ENCODE data around the gene PEX1.
"Not testable (repeated sequence)": the region's sequence is repeated elsewhere in the genome, so short reads cannot be mapped to it uniquely, and the experiment has no call there.

The PEX1 gene

DNA sequence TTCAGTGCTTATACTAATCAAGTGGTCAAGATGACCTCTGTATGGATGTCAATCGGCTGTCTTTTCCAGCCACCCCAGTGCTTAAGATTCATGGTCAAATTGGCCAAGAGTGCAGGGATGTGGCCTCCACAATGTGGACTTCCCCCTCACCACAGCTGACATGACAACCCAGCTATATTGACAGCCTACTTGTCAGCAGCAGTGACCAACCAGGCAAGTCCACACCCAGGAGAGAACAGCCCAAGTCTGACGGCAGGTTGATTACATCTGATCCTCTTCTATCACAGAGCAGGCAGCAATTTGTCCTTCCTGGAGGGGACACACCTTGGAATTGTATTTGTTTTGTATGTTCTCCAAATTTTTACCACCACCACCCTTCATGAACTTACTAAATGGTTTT, 42.3 kb downstream of the PEX1 start:
- no peaks in the 10 kb centered on the region for H3K27me3 Mint-ChIP-seq
- H3K4me1 Mint-ChIP-seq = no peaks in the 10 kb centered on the region
- no peak for ATAC-seq (ENCODE audit: low read depth)
- no peak overlapping the region for H3K27ac Mint-ChIP-seq
- H3K9me3 Mint-ChIP-seq = no peaks in the 10 kb centered on the region
- no peak for DNase-seq (ENCODE audit: low spot score in 2 of 2)
- no peak overlapping the region for H3K4me3 Mint-ChIP-seq
- peaks cover 11% of the 10 kb centered on the region for H3K36me3 Mint-ChIP-seq

DNA sequence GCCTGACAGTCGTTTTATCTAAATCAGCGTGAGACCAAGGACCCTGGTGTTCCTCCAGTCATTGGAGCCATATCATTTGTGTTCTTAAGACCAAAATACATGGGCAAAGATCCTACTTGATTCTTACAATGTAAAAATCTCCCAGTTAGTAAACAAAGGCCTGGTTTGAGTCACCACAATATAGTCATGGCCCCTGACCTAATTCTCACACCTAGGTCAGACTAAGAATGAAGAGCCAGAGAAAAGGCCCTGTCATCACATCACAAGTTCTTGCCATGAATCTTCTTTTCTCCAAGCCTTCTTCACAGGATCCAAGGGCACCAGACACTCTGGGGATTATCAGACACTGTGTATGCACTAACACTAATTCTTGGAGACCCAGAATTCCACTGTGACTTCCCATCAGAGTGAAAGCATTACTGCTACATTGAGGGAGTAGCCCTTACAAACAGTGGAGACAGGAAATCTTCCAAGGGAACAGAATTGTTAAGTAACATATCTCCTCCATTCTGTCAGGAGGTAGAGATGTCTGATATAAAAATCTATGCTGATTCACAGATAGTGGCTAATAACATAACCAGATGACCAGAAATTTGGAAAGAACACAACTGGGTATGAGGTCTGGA, 42.9 kb downstream of the PEX1 start:
- no peak for ATAC-seq (ENCODE audit: low read depth)
- no peak overlapping the region for H3K27ac Mint-ChIP-seq
- no peaks in the 10 kb centered on the region for H3K4me1 Mint-ChIP-seq

DNA sequence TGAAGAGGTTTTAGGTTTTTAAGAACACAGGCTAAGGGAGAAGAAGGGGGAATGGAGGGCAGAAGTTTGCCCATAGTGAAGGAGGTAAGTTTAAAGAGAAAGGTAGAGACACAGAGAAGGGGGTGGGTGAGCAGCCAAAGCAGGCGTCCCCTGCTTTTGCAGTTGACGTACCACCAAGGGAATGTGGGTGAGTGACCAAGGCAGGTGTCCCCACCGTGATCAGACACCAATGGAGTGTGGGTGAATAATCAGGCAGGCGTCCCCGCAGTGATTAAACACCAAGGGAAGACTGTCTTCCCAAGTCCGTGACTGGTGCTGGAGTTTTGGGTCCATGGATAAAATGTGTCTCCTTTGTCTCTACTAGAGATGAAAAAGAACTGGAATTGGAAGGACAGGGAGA, 44.1 kb downstream of the PEX1 start:
- DNase-seq (ENCODE audit: low spot score in 2 of 2); H3K27ac Mint-ChIP-seq; H3K27me3 Mint-ChIP-seq; H3K9me3 Mint-ChIP-seq; ATAC-seq (ENCODE audit: low read depth); H3K36me3 Mint-ChIP-seq; H3K4me1 Mint-ChIP-seq; H3K4me3 Mint-ChIP-seq: not testable (repeated sequence)

More for the DNA sequence above, 42.9 kb downstream of the PEX1 start:
- Mint-ChIP-seq H3K36me3 (peaks cover 10% of the 10 kb centered on the region), H3K27me3 (no peaks in the 10 kb centered on the region), H3K9me3 (no peaks in the 10 kb centered on the region), H3K4me3 (no peak overlapping the region)
- DNase-seq (ENCODE audit: low spot score in 2 of 2) = no peak

DNA sequence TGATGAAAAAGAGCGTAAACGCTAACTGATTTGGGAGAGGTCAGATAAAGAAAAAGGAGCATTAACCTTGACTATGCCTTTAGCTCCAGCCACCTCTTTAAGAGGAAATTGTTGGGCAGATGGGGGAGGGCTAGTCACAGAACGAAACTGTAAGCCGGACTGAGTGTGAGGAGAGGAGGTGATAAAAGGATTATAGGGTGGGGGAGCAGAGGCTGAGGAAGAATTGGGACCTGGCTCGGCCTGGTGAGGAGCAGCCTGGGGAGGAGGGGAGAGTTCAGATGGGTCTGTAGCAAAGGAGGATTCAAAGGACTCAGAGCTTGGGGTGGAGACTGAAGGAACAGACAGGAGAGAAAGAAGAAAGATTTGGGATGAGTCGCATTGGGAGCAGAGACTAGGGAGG, 44.7 kb downstream of the PEX1 start:
- H3K27me3 Mint-ChIP-seq; H3K4me1 Mint-ChIP-seq; H3K9me3 Mint-ChIP-seq; H3K27ac Mint-ChIP-seq; H3K4me3 Mint-ChIP-seq; DNase-seq (ENCODE audit: low spot score in 2 of 2); ATAC-seq (ENCODE audit: low read depth); H3K36me3 Mint-ChIP-seq: not testable (repeated sequence)

DNA sequence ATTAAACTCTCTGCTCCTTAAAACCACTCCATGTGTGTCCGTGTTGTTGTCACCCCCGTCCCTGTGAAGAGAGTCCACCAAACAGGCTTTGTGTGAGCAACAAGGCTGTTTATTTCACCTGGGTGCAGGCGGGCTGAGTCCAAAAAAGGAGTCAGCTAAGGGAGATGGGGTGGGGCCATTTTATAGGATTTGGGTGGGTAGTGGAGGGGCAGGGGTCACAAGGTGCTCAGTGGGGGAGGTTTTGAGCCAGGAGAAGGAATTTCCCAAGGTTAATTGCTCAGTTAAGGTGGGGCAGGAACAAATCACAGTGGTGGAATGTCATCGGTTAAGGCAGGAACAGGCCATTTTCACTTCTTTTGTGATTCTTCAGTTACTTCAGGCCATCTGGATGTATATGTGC, 49.2 kb downstream of the PEX1 start:
- H3K36me3 Mint-ChIP-seq = peaks cover 10% of the 10 kb centered on the region
- not testable (repeated sequence) for DNase-seq (ENCODE audit: low spot score in 2 of 2); H3K27ac Mint-ChIP-seq

DNA sequence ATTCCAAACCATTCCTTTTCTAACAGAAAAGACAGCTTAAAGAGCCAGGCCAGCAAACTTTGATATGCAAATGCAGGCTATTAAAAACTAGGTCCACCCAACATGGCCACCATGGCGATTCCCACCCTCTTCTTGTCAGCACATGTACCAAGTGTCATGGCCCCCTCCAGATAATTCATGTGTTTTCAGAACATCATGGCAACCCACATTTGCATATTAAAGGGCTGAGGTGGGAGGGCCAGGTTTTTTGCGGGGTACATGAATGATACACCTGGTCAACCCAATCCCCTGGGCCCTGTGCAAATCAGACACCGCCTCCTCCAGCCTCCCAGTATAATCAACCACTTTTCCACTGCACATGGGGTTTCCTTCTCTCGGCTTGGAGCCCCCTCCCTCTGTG, 49.6 kb downstream of the PEX1 start:
- no peaks in the 10 kb centered on the region for H3K9me3 Mint-ChIP-seq
- DNase-seq (ENCODE audit: low spot score in 2 of 2) (no peak), ATAC-seq (ENCODE audit: low read depth) (no peak)
- peaks cover 10% of the 10 kb centered on the region for H3K36me3 Mint-ChIP-seq
- no peaks in the 10 kb centered on the region for H3K4me1 Mint-ChIP-seq
- no peak overlapping the region for H3K4me3 Mint-ChIP-seq
- no peak overlapping the region for H3K27ac Mint-ChIP-seq
- H3K27me3 Mint-ChIP-seq = no peaks in the 10 kb centered on the region

More for the DNA sequence above, 49.2 kb downstream of the PEX1 start:
- H3K9me3 Mint-ChIP-seq; H3K4me1 Mint-ChIP-seq; ATAC-seq (ENCODE audit: low read depth); H3K4me3 Mint-ChIP-seq; H3K27me3 Mint-ChIP-seq: not testable (repeated sequence)

DNA sequence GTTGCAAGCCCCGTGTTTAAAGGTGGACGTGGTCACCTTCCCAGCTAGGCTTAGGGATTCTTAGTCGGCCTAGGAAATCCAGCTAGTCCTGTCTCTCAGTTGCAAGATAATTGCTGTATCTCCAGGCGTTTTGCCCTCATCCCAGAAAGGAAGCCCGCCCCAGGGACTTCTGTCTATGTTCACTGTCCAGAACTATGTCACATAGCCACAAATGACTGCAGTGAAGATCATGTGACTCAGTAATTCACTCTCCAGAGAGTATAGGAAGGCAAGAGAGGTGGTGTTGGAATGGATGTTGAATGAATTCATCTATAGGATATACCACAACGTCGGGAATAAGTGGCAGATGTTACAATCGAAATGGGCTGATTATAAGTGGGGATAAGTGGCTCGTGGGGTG, 50.2 kb downstream of the PEX1 start:
- ATAC-seq (ENCODE audit: low read depth) = no peak
- no peak overlapping the region for H3K27ac Mint-ChIP-seq
- no peaks in the 10 kb centered on the region for H3K9me3 Mint-ChIP-seq
- DNase-seq (ENCODE audit: low spot score in 2 of 2) = no peak
- no peaks in the 10 kb centered on the region for H3K27me3 Mint-ChIP-seq
- no peak overlapping the region for H3K4me3 Mint-ChIP-seq
- H3K36me3 Mint-ChIP-seq = peaks cover 10% of the 10 kb centered on the region
- H3K4me1 Mint-ChIP-seq = no peaks in the 10 kb centered on the region

DNA sequence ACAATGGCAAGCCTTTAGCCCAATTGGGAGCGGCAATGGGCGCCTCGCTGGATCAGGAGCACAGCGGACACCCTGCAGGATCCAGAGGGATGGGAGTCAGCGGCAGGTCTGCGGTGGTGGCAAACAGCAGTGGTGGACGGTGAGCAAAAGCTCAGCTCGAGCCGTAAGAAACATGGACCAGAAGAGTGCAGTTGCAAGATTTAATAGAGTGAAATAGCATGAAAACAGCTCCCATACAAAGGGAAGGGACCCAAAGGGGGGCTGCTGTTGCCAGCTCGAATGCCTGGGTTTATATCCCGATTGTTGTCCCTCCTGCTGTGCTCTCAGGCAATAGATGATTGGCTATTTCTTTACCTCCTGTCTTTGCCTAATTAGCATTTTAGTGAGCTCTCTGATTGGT, 50.6 kb downstream of the PEX1 start, which contains the start of gene ERVW-1:
Gene ERVW-1 (minus strand): TSS at position 266 of the 400 bp plus-strand sequence. CDS start 7,565 bp downstream, outside the sequence.
- H3K27ac Mint-ChIP-seq = not testable (repeated sequence)

DNA sequence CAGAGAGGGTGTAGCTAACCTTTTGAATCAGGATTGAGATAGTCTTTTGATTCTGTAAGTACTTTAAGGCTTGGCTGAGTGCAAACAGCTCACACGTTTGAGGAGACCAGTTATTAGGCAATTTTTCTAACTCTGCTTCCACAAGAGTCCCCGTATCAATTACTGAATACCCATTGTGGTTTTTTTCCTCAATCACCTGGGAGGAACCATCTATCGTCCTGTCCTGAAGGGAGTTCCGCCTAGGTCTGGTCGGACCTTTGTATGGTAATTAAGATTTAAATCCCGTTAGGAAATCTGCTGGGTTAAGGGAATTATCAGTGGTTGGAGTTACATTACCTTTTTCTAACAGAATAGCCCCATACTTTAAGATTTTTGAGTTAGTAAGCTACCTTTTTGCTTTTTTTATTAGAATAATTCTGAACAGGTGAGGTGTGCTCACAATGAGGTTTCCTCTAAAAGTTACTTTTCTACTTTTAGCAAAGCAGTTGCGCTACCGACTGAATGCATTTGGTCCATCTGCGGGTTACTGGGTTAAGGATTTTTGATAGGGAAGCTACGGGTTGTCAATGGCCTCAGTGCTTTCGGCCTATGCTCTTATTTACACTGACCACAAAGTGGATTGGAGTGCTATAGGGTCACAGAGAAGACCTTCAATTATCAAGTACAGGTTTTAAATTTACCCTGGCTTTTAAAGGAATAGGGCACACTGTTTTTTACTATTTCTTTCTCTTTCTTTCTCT, 52.3 kb downstream of the PEX1 start:
- not testable (repeated sequence) for H3K27ac Mint-ChIP-seq; ATAC-seq (ENCODE audit: low read depth); H3K27me3 Mint-ChIP-seq; H3K4me3 Mint-ChIP-seq; H3K4me1 Mint-ChIP-seq; DNase-seq (ENCODE audit: low spot score in 2 of 2); H3K9me3 Mint-ChIP-seq
- H3K36me3 Mint-ChIP-seq = peaks cover 12% of the 10 kb centered on the region

More for the DNA sequence above, 50.6 kb downstream of the PEX1 start, which contains the start of gene ERVW-1:
- not testable (repeated sequence) for H3K27me3 Mint-ChIP-seq; H3K4me1 Mint-ChIP-seq; DNase-seq (ENCODE audit: low spot score in 2 of 2); H3K9me3 Mint-ChIP-seq; H3K4me3 Mint-ChIP-seq; ATAC-seq (ENCODE audit: low read depth)
- H3K36me3 Mint-ChIP-seq = peaks cover 10% of the 10 kb centered on the region

DNA sequence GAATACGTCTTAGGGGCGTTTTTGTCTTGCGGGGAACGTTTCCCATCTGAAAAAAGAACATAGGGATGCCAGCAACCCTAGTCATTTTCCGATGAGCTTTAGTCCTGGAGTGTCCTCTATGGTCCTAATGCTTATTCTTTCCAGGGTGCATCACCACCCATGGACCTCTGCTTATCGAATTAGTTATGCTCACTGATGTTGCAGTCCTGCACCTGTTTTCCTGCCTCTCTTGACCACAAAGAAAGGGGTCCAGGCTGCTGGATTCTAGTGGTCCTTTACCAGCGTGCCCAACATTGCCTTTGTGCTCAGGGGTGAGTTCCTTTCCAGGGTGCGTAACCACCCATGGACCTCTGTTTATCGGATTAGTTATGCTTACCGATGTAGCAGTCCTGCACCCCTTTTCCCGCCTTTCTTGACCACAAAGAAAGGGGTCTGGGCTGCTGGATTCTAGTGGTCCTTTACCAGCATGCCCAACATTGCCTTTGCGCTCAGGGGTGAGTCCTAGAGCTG, 53.0 kb downstream of the PEX1 start:
- H3K36me3 Mint-ChIP-seq = peaks cover 12% of the 10 kb centered on the region
- H3K27me3 Mint-ChIP-seq; H3K9me3 Mint-ChIP-seq; ATAC-seq (ENCODE audit: low read depth); H3K4me1 Mint-ChIP-seq; H3K27ac Mint-ChIP-seq; H3K4me3 Mint-ChIP-seq; DNase-seq (ENCODE audit: low spot score in 2 of 2): not testable (repeated sequence)

DNA sequence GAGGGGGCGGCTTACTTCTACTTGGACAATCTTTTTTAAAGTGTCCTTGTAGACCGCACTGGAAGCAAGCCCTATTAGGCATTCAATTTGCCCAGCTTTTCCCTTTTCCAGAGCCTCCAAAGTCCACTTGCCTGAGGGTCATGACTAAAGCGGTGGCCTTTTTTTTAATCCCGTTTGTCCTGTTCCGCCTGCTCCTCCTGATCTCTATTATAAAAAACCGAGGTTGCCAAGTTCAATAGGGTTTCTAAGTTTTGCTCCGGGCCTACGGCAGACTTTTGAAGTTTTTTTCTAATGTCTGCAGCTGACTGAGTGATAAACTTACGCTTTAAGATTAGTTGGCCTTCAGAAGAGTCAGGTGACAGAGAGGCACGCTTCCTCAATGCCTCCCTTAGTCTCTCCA, 54.3 kb downstream of the PEX1 start:
- DNase-seq (ENCODE audit: low spot score in 2 of 2); ATAC-seq (ENCODE audit: low read depth); H3K27me3 Mint-ChIP-seq; H3K4me1 Mint-ChIP-seq; H3K9me3 Mint-ChIP-seq; H3K27ac Mint-ChIP-seq; H3K4me3 Mint-ChIP-seq: not testable (repeated sequence)
- peaks cover 23% of the 10 kb centered on the region for H3K36me3 Mint-ChIP-seq

DNA sequence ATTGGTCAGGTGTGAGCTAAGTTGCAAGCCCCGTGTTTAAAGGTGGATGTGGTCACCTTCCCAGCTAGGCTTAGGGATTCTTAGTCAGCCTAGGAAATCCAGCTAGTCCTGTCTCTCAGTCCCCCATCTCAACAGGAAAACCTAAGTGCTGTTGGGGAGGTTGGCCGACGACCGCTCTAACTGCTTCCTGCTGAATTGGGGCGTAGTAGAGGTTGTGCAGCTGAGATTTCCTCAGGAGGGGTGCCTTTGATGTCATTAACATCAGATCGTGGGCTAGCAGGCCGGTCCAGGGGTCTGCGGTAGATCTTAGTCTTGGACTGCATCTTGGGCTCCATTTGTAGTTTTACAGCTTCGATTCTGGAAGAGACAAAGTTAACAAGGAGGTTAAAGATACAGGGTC, 59.7 kb downstream of the PEX1 start:
- H3K27me3 Mint-ChIP-seq = not testable (repeated sequence)
- H3K36me3 Mint-ChIP-seq = peaks cover 27% of the 10 kb centered on the region

DNA sequence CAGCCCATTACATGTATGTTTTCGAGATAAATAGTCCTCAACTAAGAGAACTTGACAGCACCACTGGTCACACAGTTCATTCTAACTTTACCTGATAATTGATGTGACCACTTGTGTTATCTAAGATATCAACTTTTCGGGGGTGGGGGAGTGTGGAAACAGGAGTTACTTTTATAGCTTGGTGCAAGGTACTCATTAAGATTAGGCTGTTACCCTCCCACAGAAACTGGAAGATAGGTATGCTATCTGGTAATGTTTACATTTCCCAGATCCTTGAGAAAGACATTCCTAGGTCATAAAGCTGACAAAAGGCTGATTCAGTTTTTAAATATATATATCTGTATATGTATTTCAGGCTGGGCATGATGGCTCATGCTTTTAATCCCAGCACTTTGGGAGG, 61.6 kb downstream of the PEX1 start:
- Mint-ChIP-seq H3K27ac (no peak overlapping the region), H3K27me3 (no peaks in the 10 kb centered on the region), H3K36me3 (peaks cover 25% of the 10 kb centered on the region), H3K4me1 (no peaks in the 10 kb centered on the region), H3K9me3 (peaks cover 6% of the 10 kb centered on the region), H3K4me3 (no peak overlapping the region)
- no peak for DNase-seq (ENCODE audit: low spot score in 2 of 2)
- ATAC-seq (ENCODE audit: low read depth) = no peak

More for the DNA sequence above, 59.7 kb downstream of the PEX1 start:
- not testable (repeated sequence) for H3K9me3 Mint-ChIP-seq; ATAC-seq (ENCODE audit: low read depth); DNase-seq (ENCODE audit: low spot score in 2 of 2); H3K4me1 Mint-ChIP-seq; H3K27ac Mint-ChIP-seq; H3K4me3 Mint-ChIP-seq

DNA sequence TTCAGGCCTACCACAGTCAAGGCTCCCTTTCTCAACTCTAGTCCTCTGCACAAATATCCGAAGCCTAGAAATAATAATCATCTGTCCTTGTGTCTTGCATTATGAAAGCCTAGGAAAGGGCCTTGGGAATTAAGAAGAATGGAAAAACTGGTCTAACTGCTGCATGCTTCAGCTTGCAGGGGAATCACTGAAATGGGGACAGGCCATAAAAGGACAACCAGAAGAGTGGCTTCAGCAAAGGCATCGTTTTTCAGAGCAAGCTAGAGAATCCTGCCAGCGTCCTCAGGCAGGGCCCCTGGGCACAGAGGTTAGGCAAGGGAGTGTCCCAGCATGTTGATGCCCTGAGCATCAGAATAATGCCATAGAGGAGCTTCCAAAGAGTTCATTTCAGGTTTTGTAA, 63.8 kb downstream of the PEX1 start:
- Mint-ChIP-seq H3K4me3 (no peak overlapping the region), H3K4me1 (no peaks in the 10 kb centered on the region), H3K9me3 (peaks cover 6% of the 10 kb centered on the region), H3K27ac (no peak overlapping the region), H3K27me3 (no peaks in the 10 kb centered on the region), H3K36me3 (peaks cover 20% of the 10 kb centered on the region)
- ATAC-seq (ENCODE audit: low read depth) (no peak), DNase-seq (ENCODE audit: low spot score in 2 of 2) (no peak)

All from memory B cell (primary cell).